HepG2 (cell line): ENCODE results near the gene DAPK3. TPM values are rescaled to one million over a fixed set of nuclear protein-coding genes. Genes with fewer than 3 reads are reported as not detected.

Experiments
- ATF7-NPFF ChIP-seq: sonication (generic); formaldehyde crosslinking; IDR thresholded peaks from 2 replicates; pipeline ENCODE4 v1.8.1; 2023; ENCODE audit warnings: mild to moderate bottlenecking, low read depth, missing genetic modification reagents, moderate library complexity
- HIVEP1 ChIP-seq: sonication (generic); formaldehyde crosslinking; IDR thresholded peaks from 2 replicates; pipeline ENCODE4 v1.4.0; 2020; ENCODE audit warnings: mild to moderate bottlenecking, missing genetic modification reagents
- IKZF1 ChIP-seq: fragments of 450-650 bp; IDR thresholded peaks from 2 replicates; pipeline ENCODE4 v1.7.1; 2016
- ISX ChIP-seq: sonication (generic); formaldehyde crosslinking; conservative IDR thresholded peaks from 2 replicates; pipeline ENCODE4 v1.5.0; 2020; ENCODE audit warnings: missing genetic modification reagents
- LCORL ChIP-seq, 2 experiments: fragments of 450-650 bp in 1 of 2; sonication (generic) in 1 of 2; formaldehyde crosslinking in 1 of 2; IDR thresholded peaks; 2 replicates each; pipeline versions ENCODE4 v1.5.0 to v1.6.1; 2017 to 2020; ENCODE audit warnings: antibody characterized with exemption in 1 of 2, missing genetic modification reagents in 1 of 2
- RFX1 ChIP-seq: fragments of 450-650 bp; IDR thresholded peaks from 2 replicates; pipeline ENCODE4 v1.6.1; 2017
- SIX4 ChIP-seq: sonication (generic); formaldehyde crosslinking; IDR thresholded peaks from 2 replicates; pipeline ENCODE4 v1.4.0; 2020; ENCODE audit warnings: missing genetic modification reagents
- ZNF101 ChIP-seq: sonication (generic); formaldehyde crosslinking; IDR thresholded peaks from 2 replicates; pipeline ENCODE4 v1.4.0; 2020; ENCODE audit warnings: mild to moderate bottlenecking, low read depth, missing genetic modification reagents, borderline replicate concordance
- ZNF232 ChIP-seq: sonication (generic); formaldehyde crosslinking; IDR thresholded peaks from 2 replicates; pipeline ENCODE4 v1.4.0; 2020; ENCODE audit warnings: missing genetic modification reagents, borderline replicate concordance
- ZNF891 ChIP-seq: sonication (generic); formaldehyde crosslinking; IDR thresholded peaks from 2 replicates; pipeline ENCODE4 v1.5.0; 2020; ENCODE audit warnings: mild to moderate bottlenecking, missing genetic modification reagents
- polyA plus RNA-seq, 8 experiments: library from polyadenylated mRNA; depleted of rRNA in 3 of 8; stranded (reverse) in 7 of 8; unstranded in 1 of 8; fragments of >200 nt; fragmentation: Illumina TruSeq in 4 of 8; extraction: Trizol in 4 of 8; gene quantifications; 2 replicates each; pipeline versions ENCODE4 v1.2.1 to v1.2.3, GENCODE V29; 2011 to 2016; ENCODE audit warnings: low read depth in 4 of 8, missing spikeins in 1 of 8, mixed read lengths in 1 of 8; ENCODE audit not compliant: insufficient read depth in 1 of 8
- total RNA-seq, 5 experiments: library from RNA; depleted of rRNA; stranded (reverse); fragments of >200 nt; fragmentation: Illumina TruSeq; extraction: Trizol; gene quantifications; 2 replicates each; pipeline ENCODE4 v1.2.3, GENCODE V29; 2016; ENCODE audit warnings: low read depth in 1 of 5
- TF ChIP-seq, protein P1 (sequence below): sonication (generic); formaldehyde crosslinking; IDR thresholded peaks from 2 replicates; pipeline ENCODE4 v1.4.0; 2020; ENCODE audit warnings: missing genetic modification reagents
- TF ChIP-seq, protein P2 (sequence below): sonication (generic); formaldehyde crosslinking; IDR thresholded peaks from 2 replicates; pipeline ENCODE4 v1.8.1; 2023; ENCODE audit warnings: mild to moderate bottlenecking, inconsistent platforms, moderate library complexity, missing genetic modification reagents, borderline replicate concordance
- TF ChIP-seq, protein P3 (sequence below): fragments of 450-650 bp; IDR thresholded peaks from 2 replicates; pipeline ENCODE4 v1.6.1; 2016
- TF ChIP-seq, protein P4 (sequence below): sonication (generic); formaldehyde crosslinking; IDR thresholded peaks from one replicate; pipeline ENCODE4 v1.5.1; 2020; ENCODE audit warnings: mild to moderate bottlenecking, missing genetic modification reagents; ENCODE audit errors: not compliant biosample characterization

Gene DAPK3
- total and polyA plus RNA-seq, 2 of the 13 experiments (the other 11 are each of a cell fraction or from before 2014, with no cell fraction given): 30.5 to 37.3 TPM

DNA sequence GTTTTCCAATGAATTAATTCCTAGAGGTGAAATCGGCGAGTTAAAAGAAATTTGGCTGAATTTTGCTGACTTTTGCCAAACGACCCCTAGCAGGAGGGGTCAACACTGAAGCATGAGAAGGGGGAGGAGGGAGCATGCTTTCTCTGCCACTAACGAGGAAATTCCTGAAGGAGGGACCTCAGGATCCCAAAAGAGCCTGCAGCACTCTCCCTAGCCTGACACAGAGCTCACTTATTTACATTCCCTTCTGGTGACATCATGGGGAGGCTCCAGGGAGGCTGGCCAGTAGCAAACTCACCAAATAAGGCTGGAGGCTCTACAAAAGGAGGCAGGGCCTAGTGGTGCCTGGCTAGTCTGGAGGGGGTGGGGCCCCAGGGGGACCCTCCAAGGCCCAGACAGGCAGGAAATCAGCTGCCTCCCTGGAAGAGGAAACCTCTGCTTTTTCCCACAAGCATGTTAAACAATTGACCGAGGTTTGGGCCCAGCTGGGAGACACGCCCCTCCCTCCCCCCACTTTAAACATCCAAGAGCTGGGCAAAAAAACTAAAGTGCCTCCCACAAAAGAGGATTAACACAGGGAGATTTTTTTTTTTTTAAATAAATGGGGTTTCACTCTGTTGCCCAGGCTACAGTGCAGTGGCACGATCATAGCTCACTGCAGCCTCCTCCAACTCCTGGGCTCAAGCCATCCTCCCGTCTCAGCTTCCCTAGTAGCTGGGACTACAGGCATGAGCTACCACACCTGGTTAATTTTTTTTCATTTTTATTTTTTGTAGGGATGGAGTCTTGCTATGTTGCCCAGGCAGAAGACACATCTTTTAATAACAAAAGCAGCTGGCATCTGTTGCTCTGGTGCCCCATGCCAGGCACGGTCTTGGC, 2.1 kb downstream of the DAPK3 start (continued):
- TF ChIP-seq, protein P1, sequence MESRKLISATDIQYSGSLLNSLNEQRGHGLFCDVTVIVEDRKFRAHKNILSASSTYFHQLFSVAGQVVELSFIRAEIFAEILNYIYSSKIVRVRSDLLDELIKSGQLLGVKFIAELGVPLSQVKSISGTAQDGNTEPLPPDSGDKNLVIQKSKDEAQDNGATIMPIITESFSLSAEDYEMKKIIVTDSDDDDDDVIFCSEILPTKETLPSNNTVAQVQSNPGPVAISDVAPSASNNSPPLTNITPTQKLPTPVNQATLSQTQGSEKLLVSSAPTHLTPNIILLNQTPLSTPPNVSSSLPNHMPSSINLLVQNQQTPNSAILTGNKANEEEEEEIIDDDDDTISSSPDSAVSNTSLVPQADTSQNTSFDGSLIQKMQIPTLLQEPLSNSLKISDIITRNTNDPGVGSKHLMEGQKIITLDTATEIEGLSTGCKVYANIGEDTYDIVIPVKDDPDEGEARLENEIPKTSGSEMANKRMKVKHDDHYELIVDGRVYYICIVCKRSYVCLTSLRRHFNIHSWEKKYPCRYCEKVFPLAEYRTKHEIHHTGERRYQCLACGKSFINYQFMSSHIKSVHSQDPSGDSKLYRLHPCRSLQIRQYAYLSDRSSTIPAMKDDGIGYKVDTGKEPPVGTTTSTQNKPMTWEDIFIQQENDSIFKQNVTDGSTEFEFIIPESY (CRISPR knock-in tag): no peak
- TF ChIP-seq IKZF1 (no peak), ATF7-NPFF (no peak), LCORL (IDR thresholded peaks at IDR 0.05) (no peak), LCORL (CRISPR knock-in tag; IDR thresholded peaks at IDR 0.05) (peak; percentile 76; the same call in 1 of the 2 replicates), ZNF232 (CRISPR knock-in tag) (no peak), ZNF891 (no peak), HIVEP1 (CRISPR knock-in tag) (no peak; the same call in none of the 2 replicates), RFX1 (no peak), SIX4 (CRISPR knock-in tag) (no peak), ISX (no peak), ZNF101 (CRISPR knock-in tag) (no peak)
- TF ChIP-seq, protein P2, sequence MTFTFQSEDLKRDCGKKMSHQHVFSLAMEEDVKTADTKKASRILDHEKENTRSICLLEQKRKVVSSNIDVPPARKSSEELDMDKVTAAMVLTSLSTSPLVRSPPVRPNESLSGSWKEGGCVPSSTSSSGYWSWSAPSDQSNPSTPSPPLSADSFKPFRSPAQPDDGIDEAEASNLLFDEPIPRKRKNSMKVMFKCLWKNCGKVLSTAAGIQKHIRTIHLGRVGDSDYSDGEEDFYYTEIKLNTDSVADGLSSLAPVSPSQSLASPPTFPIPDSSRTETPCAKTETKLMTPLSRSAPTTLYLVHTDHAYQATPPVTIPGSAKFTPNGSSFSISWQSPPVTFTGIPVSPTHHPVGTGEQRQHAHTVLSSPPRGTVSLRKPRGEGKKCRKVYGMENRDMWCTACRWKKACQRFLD (CRISPR knock-in tag): no peak
- TF ChIP-seq, protein P3, sequence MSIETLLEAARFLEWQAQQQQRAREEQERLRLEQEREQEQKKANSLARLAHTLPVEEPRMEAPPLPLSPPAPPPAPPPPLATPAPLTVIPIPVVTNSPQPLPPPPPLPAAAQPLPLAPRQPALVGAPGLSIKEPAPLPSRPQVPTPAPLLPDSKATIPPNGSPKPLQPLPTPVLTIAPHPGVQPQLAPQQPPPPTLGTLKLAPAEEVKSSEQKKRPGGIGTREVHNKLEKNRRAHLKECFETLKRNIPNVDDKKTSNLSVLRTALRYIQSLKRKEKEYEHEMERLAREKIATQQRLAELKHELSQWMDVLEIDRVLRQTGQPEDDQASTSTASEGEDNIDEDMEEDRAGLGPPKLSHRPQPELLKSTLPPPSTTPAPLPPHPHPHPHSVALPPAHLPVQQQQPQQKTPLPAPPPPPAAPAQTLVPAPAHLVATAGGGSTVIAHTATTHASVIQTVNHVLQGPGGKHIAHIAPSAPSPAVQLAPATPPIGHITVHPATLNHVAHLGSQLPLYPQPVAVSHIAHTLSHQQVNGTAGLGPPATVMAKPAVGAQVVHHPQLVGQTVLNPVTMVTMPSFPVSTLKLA: no peak
- TF ChIP-seq, protein P4, sequence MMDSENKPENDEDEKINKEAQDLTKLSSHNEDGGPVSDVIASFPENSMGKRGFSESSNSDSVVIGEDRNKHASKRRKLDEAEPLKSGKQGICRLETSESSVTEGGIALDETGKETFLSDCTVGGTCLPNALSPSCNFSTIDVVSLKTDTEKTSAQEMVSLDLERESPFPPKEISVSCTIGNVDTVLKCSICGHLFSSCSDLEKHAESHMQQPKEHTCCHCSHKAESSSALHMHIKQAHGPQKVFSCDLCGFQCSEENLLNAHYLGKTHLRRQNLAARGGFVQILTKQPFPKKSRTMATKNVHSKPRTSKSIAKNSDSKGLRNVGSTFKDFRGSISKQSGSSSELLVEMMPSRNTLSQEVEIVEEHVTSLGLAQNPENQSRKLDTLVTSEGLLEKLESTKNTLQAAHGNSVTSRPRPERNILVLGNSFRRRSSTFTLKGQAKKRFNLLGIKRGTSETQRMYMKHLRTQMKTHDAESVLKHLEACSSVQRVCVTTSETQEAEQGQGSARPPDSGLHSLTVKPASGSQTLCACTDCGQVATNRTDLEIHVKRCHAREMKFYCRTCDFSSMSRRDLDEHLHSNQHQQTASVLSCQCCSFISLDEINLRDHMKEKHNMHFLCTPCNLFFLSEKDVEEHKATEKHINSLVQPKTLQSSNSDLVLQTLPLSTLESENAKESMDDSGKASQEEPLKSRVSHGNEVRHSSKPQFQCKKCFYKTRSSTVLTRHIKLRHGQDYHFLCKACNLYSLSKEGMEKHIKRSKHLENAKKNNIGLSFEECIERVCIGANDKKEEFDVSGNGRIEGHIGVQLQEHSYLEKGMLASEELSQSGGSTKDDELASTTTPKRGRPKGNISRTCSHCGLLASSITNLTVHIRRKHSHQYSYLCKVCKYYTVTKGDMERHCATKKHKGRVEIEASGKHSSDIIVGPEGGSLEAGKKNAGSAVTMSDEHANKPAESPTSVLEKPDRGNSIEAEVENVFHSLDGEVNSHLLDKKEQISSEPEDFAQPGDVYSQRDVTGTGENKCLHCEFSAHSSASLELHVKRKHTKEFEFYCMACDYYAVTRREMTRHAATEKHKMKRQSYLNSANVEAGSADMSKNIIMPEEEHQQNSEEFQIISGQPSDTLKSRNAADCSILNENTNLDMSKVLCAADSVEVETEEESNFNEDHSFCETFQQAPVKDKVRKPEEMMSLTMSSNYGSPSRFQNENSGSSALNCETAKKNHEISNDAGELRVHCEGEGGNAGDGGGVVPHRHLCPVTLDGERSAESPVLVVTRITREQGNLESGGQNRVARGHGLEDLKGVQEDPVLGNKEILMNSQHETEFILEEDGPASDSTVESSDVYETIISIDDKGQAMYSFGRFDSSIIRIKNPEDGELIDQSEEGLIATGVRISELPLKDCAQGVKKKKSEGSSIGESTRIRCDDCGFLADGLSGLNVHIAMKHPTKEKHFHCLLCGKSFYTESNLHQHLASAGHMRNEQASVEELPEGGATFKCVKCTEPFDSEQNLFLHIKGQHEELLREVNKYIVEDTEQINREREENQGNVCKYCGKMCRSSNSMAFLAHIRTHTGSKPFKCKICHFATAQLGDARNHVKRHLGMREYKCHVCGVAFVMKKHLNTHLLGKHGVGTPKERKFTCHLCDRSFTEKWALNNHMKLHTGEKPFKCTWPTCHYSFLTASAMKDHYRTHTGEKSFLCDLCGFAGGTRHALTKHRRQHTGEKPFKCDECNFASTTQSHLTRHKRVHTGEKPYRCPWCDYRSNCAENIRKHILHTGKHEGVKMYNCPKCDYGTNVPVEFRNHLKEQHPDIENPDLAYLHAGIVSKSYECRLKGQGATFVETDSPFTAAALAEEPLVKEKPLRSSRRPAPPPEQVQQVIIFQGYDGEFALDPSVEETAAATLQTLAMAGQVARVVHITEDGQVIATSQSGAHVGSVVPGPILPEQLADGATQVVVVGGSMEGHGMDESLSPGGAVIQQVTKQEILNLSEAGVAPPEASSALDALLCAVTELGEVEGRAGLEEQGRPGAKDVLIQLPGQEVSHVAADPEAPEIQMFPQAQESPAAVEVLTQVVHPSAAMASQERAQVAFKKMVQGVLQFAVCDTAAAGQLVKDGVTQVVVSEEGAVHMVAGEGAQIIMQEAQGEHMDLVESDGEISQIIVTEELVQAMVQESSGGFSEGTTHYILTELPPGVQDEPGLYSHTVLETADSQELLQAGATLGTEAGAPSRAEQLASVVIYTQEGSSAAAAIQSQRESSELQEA: no peak
